ENCODE data around the gene SKIDA1.

Gene SKIDA1

DNA sequence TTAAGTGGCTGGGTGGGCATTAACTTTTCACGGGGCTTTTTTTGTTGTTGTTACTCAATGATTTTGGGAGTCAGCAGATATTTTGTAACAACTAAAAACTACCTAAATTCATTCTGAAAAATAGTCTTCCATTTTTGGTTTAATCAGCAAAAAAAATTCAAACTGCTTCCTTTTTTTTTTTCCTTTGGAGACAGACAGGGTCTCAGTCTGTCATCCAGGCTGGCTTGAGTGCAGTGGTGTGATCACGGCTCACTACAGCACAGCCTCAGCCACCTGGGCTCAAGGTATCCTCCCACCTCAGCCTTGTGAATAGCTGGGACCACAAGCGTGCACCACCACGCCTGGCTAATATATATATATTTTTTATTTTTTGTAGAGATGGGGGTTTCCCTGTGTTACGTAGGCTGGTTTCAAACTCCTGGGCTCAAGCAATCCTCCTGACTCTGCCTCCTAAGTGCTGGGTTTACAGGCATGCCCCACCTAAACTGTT lies 36.5 kb downstream of the SKIDA1 start:
- H3K4me3 ChIP-seq (replicated peaks; ENCODE audit: low read depth, low read length), result no peak overlapping the region
- DNase-seq (ENCODE audit: low read depth), result no peak
- TF ChIP-seq, protein P1, sequence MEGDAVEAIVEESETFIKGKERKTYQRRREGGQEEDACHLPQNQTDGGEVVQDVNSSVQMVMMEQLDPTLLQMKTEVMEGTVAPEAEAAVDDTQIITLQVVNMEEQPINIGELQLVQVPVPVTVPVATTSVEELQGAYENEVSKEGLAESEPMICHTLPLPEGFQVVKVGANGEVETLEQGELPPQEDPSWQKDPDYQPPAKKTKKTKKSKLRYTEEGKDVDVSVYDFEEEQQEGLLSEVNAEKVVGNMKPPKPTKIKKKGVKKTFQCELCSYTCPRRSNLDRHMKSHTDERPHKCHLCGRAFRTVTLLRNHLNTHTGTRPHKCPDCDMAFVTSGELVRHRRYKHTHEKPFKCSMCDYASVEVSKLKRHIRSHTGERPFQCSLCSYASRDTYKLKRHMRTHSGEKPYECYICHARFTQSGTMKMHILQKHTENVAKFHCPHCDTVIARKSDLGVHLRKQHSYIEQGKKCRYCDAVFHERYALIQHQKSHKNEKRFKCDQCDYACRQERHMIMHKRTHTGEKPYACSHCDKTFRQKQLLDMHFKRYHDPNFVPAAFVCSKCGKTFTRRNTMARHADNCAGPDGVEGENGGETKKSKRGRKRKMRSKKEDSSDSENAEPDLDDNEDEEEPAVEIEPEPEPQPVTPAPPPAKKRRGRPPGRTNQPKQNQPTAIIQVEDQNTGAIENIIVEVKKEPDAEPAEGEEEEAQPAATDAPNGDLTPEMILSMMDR (IDR thresholded peaks at IDR 0.05; ENCODE audit: low read length, missing control alignments), result no peak

DNA sequence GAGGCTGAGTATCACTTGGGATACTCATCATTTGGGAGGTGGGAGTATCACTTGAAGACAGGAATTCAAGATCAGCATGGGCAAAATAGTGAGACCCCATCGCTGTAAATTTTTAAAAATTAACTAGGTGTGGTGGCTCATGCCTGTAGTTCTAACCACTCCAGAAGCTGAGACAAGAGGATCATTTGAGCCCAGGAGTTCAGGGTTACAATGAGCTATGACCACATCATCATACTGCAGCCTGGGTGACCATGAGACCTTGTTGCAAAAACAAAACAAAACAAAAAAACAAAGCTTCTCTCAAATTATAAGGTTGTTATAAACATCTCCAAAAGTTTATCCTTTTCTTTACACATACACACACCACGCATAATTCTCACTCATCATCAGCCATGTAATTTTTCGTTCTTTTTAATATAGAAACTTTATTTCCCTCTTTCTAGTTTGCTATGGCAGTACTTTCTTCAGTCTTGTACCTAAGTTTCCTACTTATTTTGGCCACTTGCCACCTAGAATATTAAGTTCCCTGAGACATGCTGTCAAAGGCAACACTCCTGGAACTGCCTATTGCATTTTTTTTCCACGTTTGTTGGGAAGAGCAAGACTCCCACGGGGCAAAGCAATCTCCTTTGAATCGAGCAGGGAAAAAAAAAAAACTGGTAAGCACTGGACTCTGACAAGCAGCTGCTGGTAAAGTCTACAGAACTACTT lies 37.1 kb downstream of the SKIDA1 start:
- TF ChIP-seq, protein P1 (IDR thresholded peaks at IDR 0.05; ENCODE audit: low read length, missing control alignments), result no peak
- H3K4me3 ChIP-seq (replicated peaks; ENCODE audit: low read depth, low read length), result no peak overlapping the region
- DNase-seq (ENCODE audit: low read depth), result peak; percentile 37

DNA sequence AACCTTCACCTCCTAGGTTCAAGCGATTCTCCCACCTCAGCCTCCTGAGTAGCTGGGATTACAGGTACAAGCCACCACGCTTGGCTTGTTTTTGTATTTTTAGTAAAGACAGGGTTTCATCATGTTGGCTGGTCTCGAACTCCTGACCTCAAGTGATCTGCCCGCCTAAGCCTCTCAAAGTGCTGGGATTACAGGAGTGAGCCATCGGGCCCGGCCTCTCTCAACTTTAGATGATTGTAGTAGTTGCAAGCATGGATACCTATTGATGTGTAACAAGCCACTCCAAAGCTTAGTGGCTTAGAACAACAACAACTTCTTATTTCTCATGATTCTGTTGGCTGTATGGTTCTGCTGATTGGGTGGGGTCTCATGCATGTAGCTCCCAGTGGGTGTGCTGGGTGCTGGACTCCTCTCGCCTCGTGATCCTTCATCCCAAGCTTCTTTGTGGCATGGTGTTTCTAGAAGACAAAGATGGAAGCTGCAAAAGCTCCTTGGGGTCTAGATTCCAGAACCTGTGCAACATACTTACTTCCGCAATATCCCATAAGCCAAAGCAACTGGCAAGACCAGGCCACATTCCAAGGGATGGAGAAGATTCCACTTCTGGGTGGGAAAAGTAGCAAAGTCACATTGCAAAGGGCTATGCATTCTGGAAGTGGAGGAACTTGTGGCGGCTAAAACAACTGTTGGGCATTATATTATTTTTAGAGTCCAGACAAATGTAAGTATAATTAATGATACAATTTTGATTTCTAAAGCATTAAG lies 37.9 kb downstream of the SKIDA1 start:
- DNase-seq (ENCODE audit: low read depth), result no peak
- TF ChIP-seq, protein P1 (IDR thresholded peaks at IDR 0.05; ENCODE audit: low read length, missing control alignments), result no peak
- no peak overlapping the region for H3K4me3 ChIP-seq (replicated peaks; ENCODE audit: low read depth, low read length)

DNA sequence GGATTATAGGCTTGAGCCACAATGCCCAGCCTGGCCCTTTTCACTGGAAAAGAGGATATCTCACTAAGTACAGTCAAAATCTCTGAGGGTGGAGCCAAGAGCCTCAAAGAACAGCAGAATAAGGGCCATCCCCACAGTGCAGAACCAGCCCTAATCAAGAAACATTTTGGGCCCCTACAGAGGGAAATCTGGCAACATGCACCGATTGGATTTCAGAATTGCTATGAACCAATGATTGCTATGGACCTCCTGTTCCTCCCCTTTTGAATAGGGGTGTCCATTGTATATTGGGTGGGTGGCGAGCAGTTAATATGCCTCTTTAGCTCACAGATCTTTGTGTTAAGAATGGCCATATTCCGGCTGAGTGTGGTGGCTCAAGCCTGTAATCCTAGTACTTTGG lies 42.7 kb downstream of the SKIDA1 start:
- DNase-seq (ENCODE audit: low read depth), result no peak
- TF ChIP-seq, protein P1 (IDR thresholded peaks at IDR 0.05; ENCODE audit: low read length, missing control alignments), result no peak
- H3K4me3 ChIP-seq (replicated peaks; ENCODE audit: low read depth, low read length), result no peak overlapping the region

DNA sequence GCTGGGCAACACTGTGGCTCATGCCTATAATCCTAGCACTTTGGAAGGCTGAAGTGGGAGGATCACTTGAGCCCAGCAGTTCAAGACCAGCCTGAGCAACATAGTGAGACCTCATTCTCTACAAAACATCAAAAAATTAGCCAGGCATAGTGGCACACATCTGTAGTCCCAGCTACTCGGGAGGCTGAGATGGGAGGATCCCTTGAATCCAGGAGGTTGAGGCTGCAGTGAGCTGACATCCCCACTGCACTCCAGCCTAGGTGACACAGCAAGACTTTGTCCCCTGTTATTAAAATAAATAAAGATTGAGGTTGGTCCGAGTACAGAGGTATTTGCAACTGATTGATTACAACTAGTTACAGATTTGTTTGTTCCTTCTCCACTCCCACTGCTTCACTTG lies 44.1 kb downstream of the SKIDA1 start:
- TF ChIP-seq, protein P1 (IDR thresholded peaks at IDR 0.05; ENCODE audit: low read length, missing control alignments), result no peak
- no peak for DNase-seq (ENCODE audit: low read depth)
- H3K4me3 ChIP-seq (replicated peaks; ENCODE audit: low read depth, low read length), result no peak overlapping the region

DNA sequence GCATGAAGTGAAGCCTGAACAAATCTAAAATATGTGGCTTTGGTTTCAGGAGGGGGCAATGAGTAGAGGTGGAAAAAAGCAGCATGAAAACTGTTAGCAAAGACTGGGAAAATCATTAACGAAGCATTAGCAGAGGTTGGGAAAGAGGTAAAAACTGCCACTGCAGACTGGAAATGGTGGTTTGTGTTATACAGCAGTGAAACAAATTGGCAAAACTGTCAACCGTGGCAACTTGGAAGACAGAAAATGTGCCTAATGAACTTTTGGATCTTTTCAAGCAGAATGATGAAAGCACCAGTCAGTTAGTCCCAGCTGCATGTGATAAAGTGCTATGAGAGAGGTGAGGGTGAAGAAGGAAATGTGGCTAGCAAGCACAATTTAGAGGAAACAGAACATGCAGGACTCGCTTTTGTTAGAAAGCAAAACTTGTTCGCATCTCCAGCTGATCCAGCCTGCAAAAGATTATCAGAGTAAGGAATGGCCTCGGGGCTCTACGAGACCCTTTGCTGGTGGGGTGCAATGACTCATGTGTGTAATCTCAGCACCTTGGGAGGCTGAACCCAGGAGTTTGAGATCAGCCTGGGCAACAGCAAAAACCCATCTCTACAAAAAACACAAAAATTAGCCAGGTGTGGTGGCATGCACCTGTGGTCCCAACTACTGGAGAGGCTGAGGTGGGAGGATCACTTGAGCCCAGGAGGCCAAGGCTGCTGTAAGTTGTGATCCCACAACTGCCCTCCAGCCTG lies 45.7 kb downstream of the SKIDA1 start:
- no peak for DNase-seq (ENCODE audit: low read depth)
- no peak overlapping the region for H3K4me3 ChIP-seq (replicated peaks; ENCODE audit: low read depth, low read length)
- TF ChIP-seq, protein P1 (IDR thresholded peaks at IDR 0.05; ENCODE audit: low read length, missing control alignments), result no peak
